CD14-positive monocyte (primary cell): ENCODE data around the gene GPR137B. TPM values are rescaled to one million over a fixed set of nuclear protein-coding genes. Genes with fewer than 3 reads are reported as not detected.

ENCODE experiments used
- DNase-seq, 3 donors: peaks; one replicate each; pipeline ENCODE4 v3.0.0-alpha.2; 2011 to 2022
- H2AFZ ChIP-seq: 2 replicates; pipeline ENCODE4 v1.6.0; 2012; ENCODE audit warnings: mild to moderate bottlenecking, low read depth, low read length, inconsistent platforms; ENCODE audit not compliant: insufficient read depth, poor library complexity, severe bottlenecking
- H3K27ac ChIP-seq, 2 donors: 1 replicate in 1 of 2; 2 replicates in 1 of 2; pipeline ENCODE4 v1.5.1; 2012 to 2013; ENCODE audit warnings: low read length in 2 of 2, control low read depth in 1 of 2, inconsistent platforms in 1 of 2, low read depth in 1 of 2, mild to moderate bottlenecking in 1 of 2
- H3K27me3 ChIP-seq, 2 donors: one replicate each; pipeline versions ENCODE4 v1.6.0 to v1.6.1; 2011 to 2013; ENCODE audit warnings: low read length in 2 of 2; ENCODE audit not compliant: control insufficient read depth in 2 of 2, insufficient read depth in 2 of 2
- H3K36me3 ChIP-seq, 2 donors: replicated peaks in 1 of 2; 1 replicate in 1 of 2; 2 replicates in 1 of 2; pipeline versions ENCODE4 v1.5.1 to v1.6.1; 2012 to 2013; ENCODE audit warnings: low read length in 2 of 2, control low read depth in 1 of 2, inconsistent platforms in 1 of 2, mild to moderate bottlenecking in 1 of 2; ENCODE audit not compliant: insufficient read depth in 2 of 2, control insufficient read depth in 1 of 2
- H3K4me1 ChIP-seq, 2 donors: 1 replicate in 1 of 2; 2 replicates in 1 of 2; pipeline versions ENCODE4 v1.5.1 to v1.6.1; 2012 to 2013; ENCODE audit warnings: low read length in 2 of 2, control low read depth in 1 of 2, inconsistent platforms in 1 of 2, mild to moderate bottlenecking in 1 of 2, moderate library complexity in 1 of 2; ENCODE audit not compliant: insufficient read depth in 2 of 2, control insufficient read depth in 1 of 2
- H3K4me2 ChIP-seq: replicated peaks from 2 replicates; pipeline ENCODE3; 2012; ENCODE audit warnings: low read length, moderate library complexity, mild to moderate bottlenecking; ENCODE audit not compliant: poor library complexity, severe bottlenecking; ENCODE audit errors: extremely low read depth
- H3K4me3 ChIP-seq, 3 experiments: fragments of 200-600 bp in 1 of 3; sonication (generic) in 1 of 3; replicated peaks in 1 of 3; 1 replicate in 2 of 3; 2 replicates in 1 of 3; pipeline ENCODE4 v1.5.1; 2011 to 2013; ENCODE audit warnings: low read length in 3 of 3, mild to moderate bottlenecking in 3 of 3, control low read depth in 2 of 3, low read depth in 2 of 3, inconsistent platforms in 1 of 3, moderate library complexity in 1 of 3
- H3K79me2 ChIP-seq: 2 replicates; pipeline ENCODE4 v1.6.0; 2012; ENCODE audit warnings: mild to moderate bottlenecking, control low read depth, inconsistent platforms, low read length, moderate library complexity; ENCODE audit not compliant: insufficient read depth
- H3K9ac ChIP-seq: 2 replicates; pipeline ENCODE4 v1.6.0; 2017; ENCODE audit warnings: low read length, mild to moderate bottlenecking; ENCODE audit not compliant: insufficient read depth, poor library complexity, severe bottlenecking
- H3K9me3 ChIP-seq, 2 donors: replicated peaks in 1 of 2; 1 replicate in 1 of 2; 2 replicates in 1 of 2; pipeline versions ENCODE4 v1.5.1 to v1.6.1; 2012 to 2013; ENCODE audit warnings: low read length in 2 of 2, control low read depth in 1 of 2; ENCODE audit not compliant: control insufficient read depth in 1 of 2, insufficient read depth in 1 of 2
- H4K20me1 ChIP-seq: 2 replicates; pipeline ENCODE4 v1.6.0; 2012; ENCODE audit warnings: mild to moderate bottlenecking, low read length, control low read depth, moderate library complexity; ENCODE audit not compliant: insufficient read depth
- H3K27ac Mint-ChIP-seq, 7 donors: one replicate each; pipeline ENCODE4 v1.8.0; 2020; ENCODE audit warnings: mild to moderate bottlenecking in 7 of 7, mixed read lengths in 7 of 7, moderate library complexity in 6 of 7, inconsistent platforms in 2 of 7
- H3K27me3 Mint-ChIP-seq, 3 donors: one replicate each; pipeline ENCODE4 v1.8.0; 2021 to 2022; ENCODE audit warnings: low read depth in 3 of 3, mild to moderate bottlenecking in 3 of 3, mixed read lengths in 3 of 3, moderate library complexity in 3 of 3, inconsistent platforms in 1 of 3
- H3K36me3 Mint-ChIP-seq, 2 donors: one replicate each; pipeline ENCODE4 v1.8.0; 2020; ENCODE audit warnings: mixed read lengths in 2 of 2, inconsistent platforms in 1 of 2, mild to moderate bottlenecking in 1 of 2
- H3K4me1 Mint-ChIP-seq: one replicate; pipeline ENCODE4 v1.8.0; 2020; ENCODE audit warnings: mild to moderate bottlenecking, mixed read lengths
- H3K4me3 Mint-ChIP-seq, 2 donors: one replicate each; pipeline ENCODE4 v1.8.0; 2020; ENCODE audit warnings: mild to moderate bottlenecking in 2 of 2, mixed read lengths in 2 of 2, moderate library complexity in 1 of 2
- H3K9me3 Mint-ChIP-seq, 7 donors: one replicate each; pipeline ENCODE4 v1.8.0; 2020 to 2022; ENCODE audit warnings: mixed read lengths in 7 of 7, mild to moderate bottlenecking in 6 of 7, moderate library complexity in 6 of 7, inconsistent platforms in 2 of 7
- CTCF ChIP-seq: fragments of 200-600 bp; IDR thresholded peaks from one replicate; pipeline ENCODE4 v1.8.0; 2022; ENCODE audit warnings: antibody characterized with exemption, mild to moderate bottlenecking
- WGBS: methylation state at CpG from one replicate; pipeline ENCODE4 v1.1.5; 2013; ENCODE audit warnings: missing lambda C conversion rate; ENCODE audit not compliant: insufficient coverage; 5-methylcytosine and 5-hydroxymethylcytosine counted together
- intact Hi-C, 2 donors: fragments of 100-400 bp; cut with micrococcal nuclease; formaldehyde crosslinking; loops; one replicate each; pipeline versions ENCODE4 v1.15.0 to v1.15.1; 2023
- polyA plus RNA-seq, 3 donors: library from polyadenylated mRNA; depleted of rRNA in 1 of 3; unstranded in 2 of 3; stranded (reverse) in 1 of 3; fragments of 300-500 nt in 2 of 3; fragments of >200 nt in 1 of 3; fragmentation: Illumina TruSeq in 2 of 3; gene quantifications; 1 replicate in 2 of 3; 2 replicates in 1 of 3; pipeline ENCODE4 v1.2.3, GENCODE V29; 2012 to 2021

The GPR137B gene
- polyA plus RNA-seq, 3 donors: 7.5 to 10.8 (median 8.7) TPM

GRCh38 chr1:236200925-236201324 lies 58.6 kb downstream of the GPR137B start:
- no peak for TF ChIP-seq CTCF
- Histone ChIP-seq H3K9ac (no peak overlapping the region), H2AFZ (no peak overlapping the region), H4K20me1 (no peaks in the 10 kb centered on the region), H3K4me2 (no peak overlapping the region), H3K9me3 (peaks cover 18 to 40% of the 10 kb centered on the region in 2 donors), H3K4me3 (no peak overlapping the region), H3K36me3 (peaks cover 22 to 67% of the 10 kb centered on the region in 2 donors), H3K27me3 (no peaks in the 10 kb centered on the region), H3K4me1 (no peaks in the 10 kb centered on the region), H3K27ac (no peak overlapping the region), H3K79me2 (no peaks in the 10 kb centered on the region)
- Mint-ChIP-seq H3K4me3 (no peak overlapping the region), H3K36me3 (peaks cover 71 to 84% of the 10 kb centered on the region in 2 donors), H3K9me3 (peaks cover 34 to 68% (median 60%) of the 10 kb centered on the region in 7 donors), H3K4me1 (no peaks in the 10 kb centered on the region), H3K27ac (no peak overlapping the region), H3K27me3 (no peaks in the 10 kb centered on the region)
- no peak for DNase-seq
- intact Hi-C loops: no loop called here

- intact Hi-C loops: no loop called here
- no peak overlapping the region for H2AFZ ChIP-seq
- Mint-ChIP-seq H3K27me3 (no peaks in the 10 kb centered on the region), H3K4me1 (peaks cover 5% of the 10 kb centered on the region), H3K9me3 (peaks cover 34 to 65% (median 53%) of the 10 kb centered on the region in 7 donors), H3K27ac (peak overlapping the region in 1 of 7 donors; percentile 7), H3K36me3 (peaks cover 73 to 93% of the 10 kb centered on the region in 2 donors), H3K4me3 (no peak overlapping the region)
- H3K4me3 ChIP-seq: no peak overlapping the region
- no peak overlapping the region for H3K4me2 ChIP-seq
- H3K36me3 ChIP-seq: peaks cover 23 to 75% of the 10 kb centered on the region in 2 donors
- no peaks in the 10 kb centered on the region for H4K20me1 ChIP-seq
- H3K4me1 ChIP-seq: no peaks in the 10 kb centered on the region
- no peak for DNase-seq
- no peak overlapping the region for H3K27ac ChIP-seq
- no peaks in the 10 kb centered on the region for H3K79me2 ChIP-seq
- no peak overlapping the region for H3K9ac ChIP-seq
- H3K9me3 ChIP-seq: peaks cover 15 to 40% of the 10 kb centered on the region in 2 donors
- WGBS: no CpG with 5 or more reads among the region's 1 CpG
- TF ChIP-seq CTCF: no peak
- H3K27me3 ChIP-seq: no peaks in the 10 kb centered on the region
Measured at GRCh38 chr1:236201786-236202185, 59.4 kb downstream of the GPR137B start.
